ENCODE results near the gene POU6F2. TPM values are rescaled to one million over a fixed set of nuclear protein-coding genes. Genes with fewer than 3 reads are reported as not detected.

The POU6F2 gene
- total RNA-seq, 1 experiment from 2014 or later = 0.27 TPM

DNA sequence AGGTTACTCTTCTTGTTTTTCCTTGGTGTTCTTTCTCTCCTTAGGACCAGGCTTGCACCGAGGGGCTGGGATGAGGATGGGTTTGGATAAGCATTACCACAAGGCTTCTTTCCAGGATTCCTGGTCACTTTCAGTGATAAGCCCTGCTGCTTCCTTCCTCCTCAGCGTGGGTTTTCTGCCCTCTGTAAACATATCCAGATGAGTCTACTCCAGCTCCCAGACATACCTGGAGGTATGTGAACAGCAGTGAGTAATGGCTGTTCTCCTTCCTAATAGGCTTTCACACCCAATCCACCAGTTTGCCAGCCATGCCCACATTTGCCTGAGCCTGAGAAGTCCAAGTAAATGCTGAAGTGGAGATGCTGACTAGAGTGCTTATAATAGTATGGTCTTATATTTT is 358.7 kb downstream of the POU6F2 start:
- BruUV-seq (replicated peaks) = no TSS peak
- POLR2A ChIA-PET = no interaction called here
- Histone ChIP-seq H4K20me1 (ENCODE audit: insufficient read depth) (no peaks in the 10 kb centered on the region), H3K27me3 (ENCODE audit: insufficient read depth, low read length) (peaks cover 67% of the 10 kb centered on the region), H3K9ac (ENCODE audit: low read length) (no peak overlapping the region), H3K4me2 (ENCODE audit: low read length) (no peak overlapping the region), H3K79me2 (ENCODE audit: insufficient read depth, low read length) (no peaks in the 10 kb centered on the region), H3K9me2 (ENCODE audit: insufficient read depth) (no peaks in the 10 kb centered on the region), H3K4me3 (replicated peaks in 1 of 2; ENCODE audit: low read depth in 1 of 2, low read length in 2 of 2) (no peak overlapping the region), H3K27ac (ENCODE audit: low read depth, low read length) (no peak overlapping the region), H3K4me1 (ENCODE audit: control insufficient read depth in 1 of 2, insufficient read depth in 2 of 2, low read length in 2 of 2) (no peaks in the 10 kb centered on the region), H3K36me3 (ENCODE audit: control insufficient read depth in 1 of 2, insufficient read depth in 2 of 2, low read length in 2 of 2) (no peaks in the 10 kb centered on the region), H2AFZ (ENCODE audit: low read depth, low read length, poor library complexity, severe bottlenecking) (no peak overlapping the region), H3K9me3 (ENCODE audit: control insufficient read depth in 1 of 2, insufficient read depth in 1 of 2, low read depth in 1 of 2, low read length in 2 of 2) (no peaks in the 10 kb centered on the region)
- intact Hi-C loops (cut with micrococcal nuclease) = no loop called here
- ATAC-seq = no peak
- CTCF ChIA-PET = no interaction called here
- RAD21 ChIA-PET (ENCODE audit: low non-redundant PET in 1 of 2, low total read pairs in 2 of 2, uncharacterized antibody in 2 of 2, unreplicated experiment in 2 of 2) = no interaction called here
- no peak for DNase-seq (ENCODE audit: low read depth, low spot score)
- no peak for TF ChIP-seq SRF (IDR thresholded peaks at IDR 0.05; ENCODE audit: low read depth)
- TF ChIP-seq, protein P1, sequence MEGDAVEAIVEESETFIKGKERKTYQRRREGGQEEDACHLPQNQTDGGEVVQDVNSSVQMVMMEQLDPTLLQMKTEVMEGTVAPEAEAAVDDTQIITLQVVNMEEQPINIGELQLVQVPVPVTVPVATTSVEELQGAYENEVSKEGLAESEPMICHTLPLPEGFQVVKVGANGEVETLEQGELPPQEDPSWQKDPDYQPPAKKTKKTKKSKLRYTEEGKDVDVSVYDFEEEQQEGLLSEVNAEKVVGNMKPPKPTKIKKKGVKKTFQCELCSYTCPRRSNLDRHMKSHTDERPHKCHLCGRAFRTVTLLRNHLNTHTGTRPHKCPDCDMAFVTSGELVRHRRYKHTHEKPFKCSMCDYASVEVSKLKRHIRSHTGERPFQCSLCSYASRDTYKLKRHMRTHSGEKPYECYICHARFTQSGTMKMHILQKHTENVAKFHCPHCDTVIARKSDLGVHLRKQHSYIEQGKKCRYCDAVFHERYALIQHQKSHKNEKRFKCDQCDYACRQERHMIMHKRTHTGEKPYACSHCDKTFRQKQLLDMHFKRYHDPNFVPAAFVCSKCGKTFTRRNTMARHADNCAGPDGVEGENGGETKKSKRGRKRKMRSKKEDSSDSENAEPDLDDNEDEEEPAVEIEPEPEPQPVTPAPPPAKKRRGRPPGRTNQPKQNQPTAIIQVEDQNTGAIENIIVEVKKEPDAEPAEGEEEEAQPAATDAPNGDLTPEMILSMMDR (IDR thresholded peaks at IDR 0.05 in 2 of 3, conservative IDR thresholded peaks at IDR 0.05 in 1 of 3; ENCODE audit: borderline replicate concordance in 1 of 3, insufficient read depth in 1 of 3, low read depth in 2 of 3, low read length in 2 of 3) = no peak
- no peak for TF ChIP-seq ELF1 (IDR thresholded peaks at IDR 0.05; ENCODE audit: borderline replicate concordance, low read depth)
- TF ChIP-seq YY1 (IDR thresholded peaks at IDR 0.05; ENCODE audit: extremely low read depth, insufficient replicate concordance, low read depth, low read length) = no peak
- TF ChIP-seq RAD21 (IDR thresholded peaks at IDR 0.05; ENCODE audit: low read depth) = no peak
- TF ChIP-seq ZFX (IDR thresholded peaks at IDR 0.05) = no peak
- TF ChIP-seq EZH2 (IDR thresholded peaks at IDR 0.05) = no peak
- TF ChIP-seq SIN3A (IDR thresholded peaks at IDR 0.05; ENCODE audit: low read depth) = no peak
- no peak for TF ChIP-seq POLR2A (IDR thresholded peaks at IDR 0.05; ENCODE audit: borderline replicate concordance, extremely low read depth, insufficient read depth, insufficient read length)
- TF ChIP-seq FOSL1 (IDR thresholded peaks at IDR 0.05; ENCODE audit: low read depth) = no peak
- TF ChIP-seq, protein P2, sequence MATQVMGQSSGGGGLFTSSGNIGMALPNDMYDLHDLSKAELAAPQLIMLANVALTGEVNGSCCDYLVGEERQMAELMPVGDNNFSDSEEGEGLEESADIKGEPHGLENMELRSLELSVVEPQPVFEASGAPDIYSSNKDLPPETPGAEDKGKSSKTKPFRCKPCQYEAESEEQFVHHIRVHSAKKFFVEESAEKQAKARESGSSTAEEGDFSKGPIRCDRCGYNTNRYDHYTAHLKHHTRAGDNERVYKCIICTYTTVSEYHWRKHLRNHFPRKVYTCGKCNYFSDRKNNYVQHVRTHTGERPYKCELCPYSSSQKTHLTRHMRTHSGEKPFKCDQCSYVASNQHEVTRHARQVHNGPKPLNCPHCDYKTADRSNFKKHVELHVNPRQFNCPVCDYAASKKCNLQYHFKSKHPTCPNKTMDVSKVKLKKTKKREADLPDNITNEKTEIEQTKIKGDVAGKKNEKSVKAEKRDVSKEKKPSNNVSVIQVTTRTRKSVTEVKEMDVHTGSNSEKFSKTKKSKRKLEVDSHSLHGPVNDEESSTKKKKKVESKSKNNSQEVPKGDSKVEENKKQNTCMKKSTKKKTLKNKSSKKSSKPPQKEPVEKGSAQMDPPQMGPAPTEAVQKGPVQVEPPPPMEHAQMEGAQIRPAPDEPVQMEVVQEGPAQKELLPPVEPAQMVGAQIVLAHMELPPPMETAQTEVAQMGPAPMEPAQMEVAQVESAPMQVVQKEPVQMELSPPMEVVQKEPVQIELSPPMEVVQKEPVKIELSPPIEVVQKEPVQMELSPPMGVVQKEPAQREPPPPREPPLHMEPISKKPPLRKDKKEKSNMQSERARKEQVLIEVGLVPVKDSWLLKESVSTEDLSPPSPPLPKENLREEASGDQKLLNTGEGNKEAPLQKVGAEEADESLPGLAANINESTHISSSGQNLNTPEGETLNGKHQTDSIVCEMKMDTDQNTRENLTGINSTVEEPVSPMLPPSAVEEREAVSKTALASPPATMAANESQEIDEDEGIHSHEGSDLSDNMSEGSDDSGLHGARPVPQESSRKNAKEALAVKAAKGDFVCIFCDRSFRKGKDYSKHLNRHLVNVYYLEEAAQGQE (IDR thresholded peaks at IDR 0.05; ENCODE audit: low read depth) = no peak
- TF ChIP-seq CBX3 (IDR thresholded peaks at IDR 0.05; ENCODE audit: low read depth) = no peak
- TF ChIP-seq, protein P3, sequence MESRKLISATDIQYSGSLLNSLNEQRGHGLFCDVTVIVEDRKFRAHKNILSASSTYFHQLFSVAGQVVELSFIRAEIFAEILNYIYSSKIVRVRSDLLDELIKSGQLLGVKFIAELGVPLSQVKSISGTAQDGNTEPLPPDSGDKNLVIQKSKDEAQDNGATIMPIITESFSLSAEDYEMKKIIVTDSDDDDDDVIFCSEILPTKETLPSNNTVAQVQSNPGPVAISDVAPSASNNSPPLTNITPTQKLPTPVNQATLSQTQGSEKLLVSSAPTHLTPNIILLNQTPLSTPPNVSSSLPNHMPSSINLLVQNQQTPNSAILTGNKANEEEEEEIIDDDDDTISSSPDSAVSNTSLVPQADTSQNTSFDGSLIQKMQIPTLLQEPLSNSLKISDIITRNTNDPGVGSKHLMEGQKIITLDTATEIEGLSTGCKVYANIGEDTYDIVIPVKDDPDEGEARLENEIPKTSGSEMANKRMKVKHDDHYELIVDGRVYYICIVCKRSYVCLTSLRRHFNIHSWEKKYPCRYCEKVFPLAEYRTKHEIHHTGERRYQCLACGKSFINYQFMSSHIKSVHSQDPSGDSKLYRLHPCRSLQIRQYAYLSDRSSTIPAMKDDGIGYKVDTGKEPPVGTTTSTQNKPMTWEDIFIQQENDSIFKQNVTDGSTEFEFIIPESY (IDR thresholded peaks at IDR 0.05; ENCODE audit: extremely low read depth, insufficient replicate concordance, low read length) = no peak
- TF ChIP-seq SP1 (IDR thresholded peaks at IDR 0.05; ENCODE audit: low read depth) = no peak
- TF ChIP-seq, protein P4, sequence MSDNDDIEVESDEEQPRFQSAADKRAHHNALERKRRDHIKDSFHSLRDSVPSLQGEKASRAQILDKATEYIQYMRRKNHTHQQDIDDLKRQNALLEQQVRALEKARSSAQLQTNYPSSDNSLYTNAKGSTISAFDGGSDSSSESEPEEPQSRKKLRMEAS (IDR thresholded peaks at IDR 0.05) = no peak
- TF ChIP-seq CEBPB (IDR thresholded peaks at IDR 0.05; ENCODE audit: low read depth) = no peak
- no peak for TF ChIP-seq TCF7L2 (IDR thresholded peaks at IDR 0.05; ENCODE audit: borderline replicate concordance, extremely low read depth, insufficient read depth, insufficient read length)
- no peak for TF ChIP-seq JUND (IDR thresholded peaks at IDR 0.05)
- no peak for TF ChIP-seq POLR2AphosphoS5 (IDR thresholded peaks at IDR 0.05; ENCODE audit: low read depth, low read length)
